ACHN (cell line): ENCODE data around the gene ARHGAP10.

Source experiments
- DNase-seq: peaks from one replicate; pipeline ENCODE4 v3.0.0-alpha.2; 2015
- in situ Hi-C: cut with HindIII; loops from 2 replicates; pipeline ENCODE4 v1.10.0; 2017; ENCODE audit warnings: low sequenced_read_pairs, low pct_ligation_motif_present, low pct_unique_long_range_greater_than_20kb

The ARHGAP10 gene

GRCh38 chr4:147833254-147833653 lies 101.4 kb downstream of the ARHGAP10 start:
- in situ Hi-C loops, result no loop called here
- peak; percentile 14 for DNase-seq

- no peak for DNase-seq
- in situ Hi-C loops, result no loop called here
Observed at GRCh38 chr4:147833741-147834140, 101.9 kb downstream of the ARHGAP10 start.

- in situ Hi-C loops, result no loop called here
- DNase-seq, result no peak
Observed at GRCh38 chr4:147834480-147834879, 102.6 kb downstream of the ARHGAP10 start.

- in situ Hi-C loops, result no loop called here
- DNase-seq, result no peak
Observed at GRCh38 chr4:147836807-147837206, 104.9 kb downstream of the ARHGAP10 start.

GRCh38 chr4:147837435-147837834 lies 105.5 kb downstream of the ARHGAP10 start:
- in situ Hi-C loops, result no loop called here
- peak; percentile 38 for DNase-seq

- in situ Hi-C loops, result no loop called here
- no peak for DNase-seq
Observed at GRCh38 chr4:147837854-147838253, 106.0 kb downstream of the ARHGAP10 start.

- in situ Hi-C loops, result no loop called here
- DNase-seq, result no peak
Observed at GRCh38 chr4:147839200-147839599, 107.3 kb downstream of the ARHGAP10 start.

- no peak for DNase-seq
- in situ Hi-C loops, result no loop called here
Observed at GRCh38 chr4:147839663-147840062, 107.8 kb downstream of the ARHGAP10 start.

GRCh38 chr4:147840838-147841738 lies 109.2 kb downstream of the ARHGAP10 start:
- no peak for DNase-seq
- in situ Hi-C loops, result no loop called here

- DNase-seq, result no peak
- in situ Hi-C loops, result no loop called here
Observed at GRCh38 chr4:147842573-147842972, 110.7 kb downstream of the ARHGAP10 start.

GRCh38 chr4:147843162-147843561 lies 111.3 kb downstream of the ARHGAP10 start:
- in situ Hi-C loops, result no loop called here
- DNase-seq, result peak; percentile 31

- no peak for DNase-seq
Observed at GRCh38 chr4:147844781-147845180, 112.9 kb downstream of the ARHGAP10 start.

GRCh38 chr4:147846318-147847155 lies 114.6 kb downstream of the ARHGAP10 start:
- in situ Hi-C loops, result no loop called here
- no peak for DNase-seq

More at GRCh38 chr4:147844781-147845180, 112.9 kb downstream of the ARHGAP10 start:
- in situ Hi-C loops, result no loop called here

- DNase-seq, result no peak
- in situ Hi-C loops, result no loop called here
Observed at GRCh38 chr4:147847751-147848590, 116.1 kb downstream of the ARHGAP10 start.

GRCh38 chr4:147848634-147849033 lies 116.7 kb downstream of the ARHGAP10 start:
- in situ Hi-C loops, result no loop called here

GRCh38 chr4:147851135-147851534 lies 119.2 kb downstream of the ARHGAP10 start:
- DNase-seq, result no peak
- in situ Hi-C loops, result no loop called here

More at GRCh38 chr4:147848634-147849033, 116.7 kb downstream of the ARHGAP10 start:
- DNase-seq, result no peak

- in situ Hi-C loops, result no loop called here
- DNase-seq, result no peak
Observed at GRCh38 chr4:147853706-147854105, 121.8 kb downstream of the ARHGAP10 start.

GRCh38 chr4:147854154-147854553 lies 122.3 kb downstream of the ARHGAP10 start:
- in situ Hi-C loops, result no loop called here
- no peak for DNase-seq
